Activated naive CD4-positive, alpha-beta T cell treated with anti-CD3 and anti-CD28 coated beads, Interleukin-2, amount 50 U/mL, for 24 hours (primary cell): ENCODE data around the gene MROH7.
A peak's percentile ranks its signal among the peaks of the same experiment; 100 is the strongest.

Experiments used
- H3K27ac Mint-ChIP-seq: one replicate; pipeline ENCODE4 v1.8.0; 2021; ENCODE audit warnings: mild to moderate bottlenecking, mixed read lengths
- H3K27me3 Mint-ChIP-seq: one replicate; pipeline ENCODE4 v1.8.0; 2021; ENCODE audit warnings: mixed read lengths
- H3K36me3 Mint-ChIP-seq: one replicate; pipeline ENCODE4 v1.8.0; 2021; ENCODE audit warnings: mixed read lengths
- H3K4me1 Mint-ChIP-seq: one replicate; pipeline ENCODE4 v1.8.0; 2021; ENCODE audit warnings: mixed read lengths
- H3K4me3 Mint-ChIP-seq: one replicate; pipeline ENCODE4 v1.8.0; 2021; ENCODE audit warnings: mild to moderate bottlenecking, mixed read lengths
- H3K9me3 Mint-ChIP-seq: one replicate; pipeline ENCODE4 v1.8.0; 2021; ENCODE audit warnings: mixed read lengths

The MROH7 gene

DNA sequence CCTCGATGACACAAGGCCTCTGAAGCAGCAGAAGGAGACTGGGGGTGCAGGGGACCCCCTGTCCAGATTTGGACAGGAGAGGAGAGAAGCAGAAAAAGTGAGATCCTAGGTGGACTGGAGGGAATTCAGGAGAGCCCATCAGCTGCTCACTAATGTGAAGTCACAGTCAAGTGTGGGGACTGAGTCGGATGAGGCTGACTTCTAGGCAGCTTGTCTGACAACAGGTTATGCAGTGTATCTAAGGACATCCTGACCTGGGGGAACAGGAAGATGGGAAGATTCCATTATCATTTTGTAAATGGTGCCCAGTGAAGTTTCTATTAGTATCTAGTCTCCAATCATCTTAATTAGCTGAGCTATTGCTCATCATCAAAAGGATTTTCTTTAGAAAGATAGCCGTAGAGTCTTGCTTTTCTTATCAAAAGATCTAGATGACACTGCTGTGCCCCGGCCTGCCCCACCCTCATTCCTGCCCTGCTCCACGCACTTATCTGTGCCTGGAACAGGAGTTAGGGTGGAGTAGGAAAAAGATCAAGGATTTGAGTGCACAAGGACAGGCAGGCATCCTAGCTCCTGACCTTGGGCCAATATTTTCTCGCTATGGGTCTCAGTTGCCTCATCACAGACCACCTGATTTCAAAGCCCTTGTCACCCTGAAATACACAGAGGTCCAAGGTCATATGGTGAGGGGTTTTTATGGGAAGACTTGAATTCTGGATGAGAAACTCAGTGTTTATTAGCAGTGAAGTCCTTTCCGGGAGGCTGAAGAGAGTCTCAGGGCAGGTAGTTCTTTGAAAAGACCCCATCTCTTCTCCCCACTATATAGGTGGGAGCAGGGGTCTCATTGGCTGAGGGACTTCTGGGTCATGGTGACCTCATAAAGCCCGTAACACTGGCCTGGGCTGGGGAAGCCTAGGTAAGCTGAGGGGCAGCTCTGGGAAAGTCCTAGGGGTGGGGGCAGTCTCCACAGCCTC is at the start of gene MROH7:
Gene MROH7 (plus strand): TSS at position 924 of the 974 bp plus-strand sequence. CDS start 11,141 bp downstream, outside the sequence.
- Mint-ChIP-seq H3K27ac (no peak within 1 kb of the TSS), H3K4me3 (no peak within 1 kb of the TSS), H3K27me3 (peaks cover 2% of the 10 kb centered on the region), H3K4me1 (no peaks in the 10 kb centered on the region), H3K36me3 (peaks cover 3% of the 10 kb centered on the region), H3K9me3 (peaks cover 8% of the 10 kb centered on the region)

DNA sequence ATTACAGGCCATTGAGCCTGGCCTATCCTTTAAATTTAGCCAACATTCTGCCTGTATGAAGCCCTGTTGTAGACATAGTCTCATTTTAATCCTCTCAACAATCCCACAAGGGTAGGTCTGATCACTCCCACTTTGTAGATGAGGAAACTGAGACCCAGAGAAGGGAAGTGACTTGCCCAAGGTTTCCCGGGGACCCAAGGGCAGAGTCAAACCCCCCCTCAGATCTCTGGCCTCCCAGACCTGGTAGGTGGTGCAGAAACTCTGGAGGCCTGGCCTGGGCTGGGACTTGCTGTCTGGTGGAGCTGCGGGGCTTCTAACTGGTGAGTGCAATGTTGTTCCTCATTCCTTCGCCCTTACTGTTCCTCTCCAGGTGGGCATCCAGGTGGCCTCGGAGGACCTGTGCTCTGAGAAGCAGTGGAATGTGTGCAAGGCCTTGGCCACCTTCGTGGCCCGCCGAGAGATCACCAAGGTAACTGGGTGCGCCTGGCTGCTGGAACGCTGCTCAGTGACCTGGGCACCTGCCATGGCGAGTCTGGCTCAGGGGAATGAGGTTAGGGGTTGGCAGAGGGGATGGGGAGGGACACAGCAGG is 47.9 kb upstream of the MROH7 start:
- Mint-ChIP-seq H3K4me3 (no peak overlapping the region), H3K9me3 (no peaks in the 10 kb centered on the region), H3K27ac (no peak overlapping the region), H3K4me1 (no peaks in the 10 kb centered on the region), H3K36me3 (no peaks in the 10 kb centered on the region), H3K27me3 (no peaks in the 10 kb centered on the region)

DNA sequence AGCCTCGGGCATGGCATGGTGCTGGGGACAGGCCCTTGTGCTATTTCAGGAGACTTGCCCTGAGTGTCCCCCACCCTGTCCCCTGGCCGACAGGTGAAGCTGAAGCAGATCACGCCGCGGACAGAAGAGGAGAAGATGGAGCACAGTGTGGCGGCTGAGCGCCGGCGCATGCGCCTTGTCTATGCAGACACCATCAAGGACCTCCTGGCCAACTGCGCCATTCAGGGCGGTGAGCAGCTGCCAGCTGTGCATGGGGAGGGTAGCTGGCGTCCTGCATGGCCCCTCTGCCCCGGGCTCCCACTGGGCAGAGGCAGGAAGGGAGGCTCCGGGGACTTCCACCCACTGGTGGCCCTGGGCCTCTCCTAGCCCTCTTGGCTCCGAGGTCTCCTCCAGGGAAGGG is 47.1 kb upstream of the MROH7 start:
- no peaks in the 10 kb centered on the region for H3K27me3 Mint-ChIP-seq
- H3K4me3 Mint-ChIP-seq = no peak overlapping the region
- H3K27ac Mint-ChIP-seq = no peak overlapping the region
- H3K4me1 Mint-ChIP-seq = no peaks in the 10 kb centered on the region
- no peaks in the 10 kb centered on the region for H3K36me3 Mint-ChIP-seq
- H3K9me3 Mint-ChIP-seq = no peaks in the 10 kb centered on the region

DNA sequence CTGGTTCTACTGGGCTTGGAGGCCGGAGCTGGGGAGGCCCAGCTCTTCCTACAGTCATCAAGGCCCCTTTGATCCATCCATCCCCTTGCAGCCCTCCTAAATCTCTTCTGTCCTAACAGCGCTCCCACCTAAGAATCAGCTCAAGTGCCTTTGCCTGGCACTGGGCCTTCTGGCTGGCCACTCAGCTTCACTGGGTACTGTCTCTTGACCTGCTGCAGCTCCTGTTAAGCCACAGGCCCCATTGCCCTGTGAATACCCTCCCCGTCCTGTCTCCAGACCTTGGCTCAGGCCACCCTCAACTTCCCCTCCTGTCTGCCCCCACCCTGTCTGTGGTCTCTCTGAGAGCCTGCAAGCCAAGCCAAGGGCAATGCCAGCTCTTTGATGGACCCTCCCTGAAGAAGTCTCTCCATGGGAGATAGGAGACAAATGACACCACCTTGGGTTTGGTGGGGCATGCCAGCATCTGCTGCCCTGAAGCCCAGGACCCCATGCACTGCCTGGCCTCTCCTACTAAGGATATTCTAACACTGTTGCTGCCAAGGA is 45.6 kb upstream of the MROH7 start:
- Mint-ChIP-seq H3K27me3 (no peaks in the 10 kb centered on the region), H3K27ac (no peak overlapping the region), H3K4me3 (no peak overlapping the region), H3K4me1 (no peaks in the 10 kb centered on the region), H3K9me3 (no peaks in the 10 kb centered on the region), H3K36me3 (no peaks in the 10 kb centered on the region)

DNA sequence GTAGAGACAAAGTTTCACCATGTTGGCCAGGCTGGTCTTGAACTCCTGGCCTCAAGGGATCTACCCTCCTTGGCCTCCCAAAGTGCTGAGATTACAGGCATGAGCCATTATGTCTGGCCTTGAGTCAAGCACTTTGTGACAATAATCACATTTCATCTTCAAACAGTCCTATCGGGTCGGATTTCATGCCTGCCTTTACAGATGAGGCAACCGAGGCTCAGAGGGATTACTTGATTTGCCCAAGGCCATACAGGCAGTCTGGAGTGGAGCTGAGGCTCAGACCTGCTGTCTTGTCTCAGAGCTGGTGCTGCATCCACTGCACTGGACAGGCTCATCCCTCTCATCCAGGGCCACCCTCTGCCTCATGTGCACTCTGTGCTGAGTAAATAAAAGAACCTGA is 44.8 kb upstream of the MROH7 start:
- Mint-ChIP-seq H3K9me3 (no peaks in the 10 kb centered on the region), H3K27me3 (no peaks in the 10 kb centered on the region), H3K27ac (no peak overlapping the region), H3K36me3 (no peaks in the 10 kb centered on the region), H3K4me3 (no peak overlapping the region), H3K4me1 (no peaks in the 10 kb centered on the region)

DNA sequence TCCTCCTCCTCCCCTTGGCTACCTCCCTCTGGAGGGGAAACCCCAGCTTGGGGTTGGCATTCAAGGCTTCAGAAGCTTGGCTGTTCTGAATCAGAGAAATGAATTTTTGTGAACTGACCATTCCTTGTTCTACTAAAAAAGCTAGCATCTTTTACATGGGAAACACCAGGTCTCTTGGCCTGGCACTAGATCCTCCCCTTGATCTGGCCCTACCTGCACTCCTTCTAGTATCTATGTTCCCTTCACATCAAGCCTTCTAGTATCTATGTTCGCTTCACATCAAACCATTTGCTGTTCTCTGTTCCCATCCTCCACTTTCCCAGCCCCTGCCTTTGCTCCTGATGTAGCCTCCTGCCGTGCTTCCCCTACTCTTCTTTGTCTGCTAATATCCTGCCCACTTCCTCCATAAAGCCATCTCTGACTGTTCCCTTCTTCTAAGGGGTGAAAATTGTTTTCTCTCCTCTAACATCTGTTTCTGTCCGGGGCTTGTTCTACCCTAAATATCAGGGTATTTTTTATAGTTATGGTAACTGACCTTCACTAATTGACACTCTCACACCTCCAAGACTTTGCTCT is 44.0 kb upstream of the MROH7 start:
- Mint-ChIP-seq H3K27ac (no peak overlapping the region), H3K27me3 (no peaks in the 10 kb centered on the region), H3K9me3 (no peaks in the 10 kb centered on the region), H3K36me3 (no peaks in the 10 kb centered on the region), H3K4me3 (no peak overlapping the region), H3K4me1 (no peaks in the 10 kb centered on the region)

DNA sequence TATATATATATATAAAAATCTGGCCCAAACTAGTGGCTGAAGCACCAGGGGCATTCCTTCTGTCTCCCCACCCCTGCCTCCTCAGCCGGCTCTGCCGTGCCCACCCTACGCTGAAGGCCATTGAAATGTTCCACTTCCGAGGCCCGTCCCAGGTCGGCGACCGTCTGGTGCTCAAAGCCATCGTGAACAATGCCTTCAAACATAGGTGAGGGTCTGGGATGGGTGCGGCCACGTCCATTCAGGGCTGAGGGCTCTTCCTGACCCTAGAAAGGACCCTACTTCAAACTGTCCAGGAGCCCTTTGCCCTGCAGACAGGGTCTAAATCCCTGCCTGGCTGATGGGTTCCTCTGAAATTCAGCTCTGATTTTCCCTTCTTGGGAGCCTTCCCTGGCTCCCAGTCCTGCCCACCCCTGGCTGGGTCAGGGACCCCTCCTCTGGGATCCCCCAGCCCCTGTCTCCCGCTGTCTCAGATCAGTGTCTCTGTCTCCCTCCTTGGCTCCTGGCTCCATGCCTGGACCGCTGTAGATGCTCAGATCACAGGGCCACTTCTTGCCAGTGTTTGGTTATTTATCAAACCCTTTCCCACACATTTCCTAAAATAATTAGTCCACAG is 42.3 kb upstream of the MROH7 start:
- H3K27ac Mint-ChIP-seq = no peak overlapping the region
- H3K9me3 Mint-ChIP-seq = no peaks in the 10 kb centered on the region
- no peaks in the 10 kb centered on the region for H3K36me3 Mint-ChIP-seq

DNA sequence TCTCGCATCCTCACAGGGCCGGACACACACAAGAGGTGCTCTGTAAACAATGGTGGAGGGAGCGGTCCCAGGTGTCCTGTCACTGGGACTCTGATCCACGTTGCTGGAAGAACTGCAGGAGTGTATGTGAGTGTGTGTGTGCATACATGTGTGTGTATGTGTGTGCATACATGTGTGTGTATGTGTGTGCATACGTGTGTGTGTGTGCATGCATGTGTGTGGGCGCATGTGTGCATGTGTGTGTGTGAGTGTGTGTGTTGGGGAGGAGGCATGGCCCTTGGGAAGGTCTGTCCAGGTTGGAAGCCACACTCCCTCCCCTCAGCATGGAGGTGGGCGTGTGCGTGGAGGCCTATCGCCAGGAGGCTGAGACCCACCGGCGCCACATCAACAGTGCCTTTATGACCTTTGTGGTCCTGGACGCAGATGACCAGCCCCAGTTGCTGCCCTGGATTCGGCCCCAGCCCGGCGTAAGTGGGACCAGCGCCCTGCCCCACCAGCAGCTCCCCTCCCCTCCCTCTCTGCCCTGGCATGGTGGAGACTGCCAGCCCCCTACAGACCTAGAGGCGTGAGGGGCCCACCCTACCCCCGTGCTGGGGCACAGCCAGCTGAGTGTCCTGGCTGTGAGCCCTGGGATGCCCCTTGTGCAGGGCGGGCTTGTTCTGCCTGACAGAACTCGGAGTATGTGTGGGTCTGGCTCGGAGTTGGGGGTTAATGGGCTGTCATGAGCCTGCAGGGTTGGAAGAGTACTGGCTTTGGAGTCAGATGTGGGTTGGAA is 40.5 kb upstream of the MROH7 start:
- Mint-ChIP-seq H3K9me3 (no peaks in the 10 kb centered on the region), H3K27me3 (no peaks in the 10 kb centered on the region), H3K27ac (no peak overlapping the region), H3K4me3 (no peak overlapping the region), H3K4me1 (peaks cover 14% of the 10 kb centered on the region), H3K36me3 (no peaks in the 10 kb centered on the region)

More for the DNA sequence above, 42.3 kb upstream of the MROH7 start:
- H3K27me3 Mint-ChIP-seq = no peaks in the 10 kb centered on the region
- H3K4me1 Mint-ChIP-seq = peaks cover 2% of the 10 kb centered on the region
- H3K4me3 Mint-ChIP-seq = no peak overlapping the region

DNA sequence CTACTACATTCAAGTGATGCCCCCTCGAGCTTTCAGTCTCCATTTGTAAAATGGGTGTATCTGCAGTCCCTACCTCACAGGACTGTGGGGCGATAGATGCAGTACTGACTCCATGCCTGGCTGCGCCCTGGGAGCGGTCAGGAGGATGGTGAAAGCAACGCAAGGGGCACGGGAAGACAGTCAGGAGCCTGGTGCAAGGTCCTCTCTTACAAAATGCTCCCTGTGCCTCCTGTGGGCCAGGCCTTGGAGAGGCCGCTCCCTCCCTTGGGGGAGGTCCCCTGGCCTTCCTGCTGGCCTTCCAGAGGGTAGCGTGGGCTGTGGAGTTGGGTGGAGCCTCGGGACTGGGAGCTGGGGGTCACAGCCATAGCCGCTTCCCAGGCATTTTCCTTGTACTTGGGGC is 39.9 kb upstream of the MROH7 start:
- H3K4me1 Mint-ChIP-seq = peaks cover 14% of the 10 kb centered on the region
- no peaks in the 10 kb centered on the region for H3K27me3 Mint-ChIP-seq
- H3K4me3 Mint-ChIP-seq = no peak overlapping the region
- no peaks in the 10 kb centered on the region for H3K36me3 Mint-ChIP-seq
- H3K27ac Mint-ChIP-seq = no peak overlapping the region
- no peaks in the 10 kb centered on the region for H3K9me3 Mint-ChIP-seq

DNA sequence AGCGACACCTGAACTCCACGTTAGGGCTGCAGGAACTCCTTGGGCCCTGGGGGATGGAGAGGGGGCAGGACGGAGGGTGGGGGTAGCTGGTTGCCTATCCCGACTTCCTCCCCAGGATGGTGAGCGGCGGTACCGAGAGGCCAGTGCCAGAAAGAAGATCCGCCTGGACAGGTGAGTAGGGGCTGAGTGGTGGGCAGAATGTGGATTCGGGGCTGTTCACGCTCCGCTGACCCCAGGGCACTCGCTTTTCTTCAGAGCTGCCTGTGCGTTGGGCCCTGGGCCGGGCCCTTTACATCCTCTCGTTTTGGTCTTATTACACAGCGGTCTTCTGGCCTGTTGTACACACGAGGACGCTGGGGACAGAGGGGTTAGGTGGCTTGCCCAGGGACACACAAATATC is 39.0 kb upstream of the MROH7 start:
- H3K4me3 Mint-ChIP-seq = no peak overlapping the region
- no peaks in the 10 kb centered on the region for H3K36me3 Mint-ChIP-seq
- no peaks in the 10 kb centered on the region for H3K27me3 Mint-ChIP-seq
- H3K27ac Mint-ChIP-seq = no peak overlapping the region
- H3K9me3 Mint-ChIP-seq = no peaks in the 10 kb centered on the region
- H3K4me1 Mint-ChIP-seq = peaks cover 14% of the 10 kb centered on the region

DNA sequence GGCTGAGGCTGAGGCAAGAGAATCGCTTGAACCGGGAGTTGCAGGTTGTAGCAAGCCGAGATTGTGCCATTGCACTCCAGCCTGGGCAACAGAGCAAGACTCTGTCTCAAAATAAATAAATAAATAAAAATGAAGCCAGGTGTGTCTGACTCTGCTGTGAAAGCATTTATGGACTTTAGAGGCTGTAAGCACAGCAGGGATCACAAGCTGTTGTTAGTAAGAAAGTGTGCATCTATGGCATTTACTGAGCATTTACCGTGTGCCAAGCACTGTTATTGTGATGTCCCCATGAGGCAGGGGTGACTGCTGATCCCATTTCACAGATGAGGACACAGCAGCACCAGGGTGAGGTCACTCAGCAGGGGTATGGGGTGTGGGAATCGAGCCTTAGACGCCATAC is 38.3 kb upstream of the MROH7 start:
- no peaks in the 10 kb centered on the region for H3K9me3 Mint-ChIP-seq
- H3K27ac Mint-ChIP-seq = no peak overlapping the region
- H3K4me1 Mint-ChIP-seq = peaks cover 14% of the 10 kb centered on the region
- H3K27me3 Mint-ChIP-seq = no peaks in the 10 kb centered on the region
- no peaks in the 10 kb centered on the region for H3K36me3 Mint-ChIP-seq
- H3K4me3 Mint-ChIP-seq = no peak overlapping the region

DNA sequence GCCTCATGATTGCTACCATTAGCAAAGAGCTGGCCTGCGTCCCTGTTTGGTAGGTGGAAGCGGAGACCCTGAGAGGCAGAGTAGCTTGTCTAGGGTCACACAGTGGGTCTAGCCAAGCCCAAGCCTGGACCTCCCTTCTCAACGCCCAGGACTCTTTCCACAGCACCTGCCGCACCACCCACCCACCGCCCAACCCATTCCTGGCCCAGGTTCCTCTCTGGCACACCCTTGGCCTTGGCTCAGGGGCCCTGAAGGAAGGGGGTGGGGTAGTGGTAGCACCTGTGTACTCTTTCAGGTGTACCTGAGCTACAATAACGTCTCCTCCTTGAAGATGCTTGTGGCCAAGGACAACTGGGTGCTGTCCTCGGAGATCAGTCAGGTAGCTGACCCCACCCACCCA is 37.5 kb upstream of the MROH7 start:
- Mint-ChIP-seq H3K36me3 (no peaks in the 10 kb centered on the region), H3K9me3 (no peaks in the 10 kb centered on the region), H3K27me3 (no peaks in the 10 kb centered on the region), H3K4me1 (peaks cover 14% of the 10 kb centered on the region), H3K4me3 (no peak overlapping the region), H3K27ac (no peak overlapping the region)

DNA sequence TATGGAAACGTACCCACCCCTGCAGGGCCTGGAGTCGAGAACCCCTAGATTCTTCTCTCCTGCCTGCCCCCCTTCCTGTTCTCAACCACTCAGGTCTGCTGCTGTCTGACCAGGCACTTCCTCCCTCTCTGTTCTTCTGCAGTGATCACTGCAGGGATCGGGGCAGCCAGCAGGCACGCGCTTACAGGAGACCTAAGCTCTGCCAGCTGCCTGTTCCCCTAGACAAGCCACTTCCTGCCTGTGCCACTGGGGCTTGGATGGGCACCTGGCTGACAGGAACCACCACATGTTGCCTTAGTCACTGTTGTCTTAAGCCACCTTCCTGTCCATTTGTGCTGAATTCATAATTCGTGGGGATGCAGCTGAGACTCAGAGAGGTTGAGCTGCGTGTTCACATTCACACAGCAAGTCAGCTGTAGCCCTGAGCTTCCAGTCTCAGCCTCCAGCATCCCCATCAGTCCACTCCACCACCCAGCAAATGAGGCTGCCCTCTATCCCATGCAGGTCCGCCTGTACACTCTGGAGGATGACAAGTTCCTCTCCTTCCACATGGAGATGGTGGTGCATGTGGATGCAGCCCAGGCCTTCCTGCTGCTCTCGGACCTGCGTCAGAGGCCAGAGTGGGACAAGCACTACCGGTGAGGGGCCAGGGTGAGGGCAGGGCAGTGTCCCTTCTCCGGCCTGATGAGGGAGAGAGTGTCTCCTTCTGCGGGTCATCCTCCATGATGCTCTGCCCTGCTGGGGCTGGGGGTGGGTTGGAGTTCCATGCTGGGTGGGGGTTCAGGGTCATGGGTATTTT is 36.8 kb upstream of the MROH7 start:
- Mint-ChIP-seq H3K27me3 (no peaks in the 10 kb centered on the region), H3K27ac (peak overlapping the region; percentile 10)

More for the DNA sequence above, 36.8 kb upstream of the MROH7 start:
- H3K36me3 Mint-ChIP-seq = no peaks in the 10 kb centered on the region
- peaks cover 14% of the 10 kb centered on the region for H3K4me1 Mint-ChIP-seq
- peak overlapping the region; percentile 43 for H3K4me3 Mint-ChIP-seq
- H3K9me3 Mint-ChIP-seq = no peaks in the 10 kb centered on the region
